Right atrium auricular region (tissue), 2 donors: ENCODE results near the gene TTC23. TPM values are rescaled to one million over a fixed set of nuclear protein-coding genes. Genes with fewer than 3 reads are reported as not detected.

Experiments used
- DNase-seq: peaks from one replicate; pipeline ENCODE4 v3.0.0-alpha.2; 2019; ENCODE audit warnings: low spot score
- H3K27ac ChIP-seq, 2 donors: fragments of 200-600 bp; sonication (generic); 1 replicate in 1 of 2; 2 replicates in 1 of 2; pipeline ENCODE4 v1.5.1; 2016 to 2019
- H3K27me3 ChIP-seq, 2 donors: fragments of 200-600 bp; sonication (generic); one replicate each; pipeline versions ENCODE4 v1.5.1 to v1.6.0; 2017 to 2019
- H3K36me3 ChIP-seq: fragments of 200-600 bp; sonication (generic); one replicate; pipeline ENCODE4 v1.5.1; 2016
- H3K4me1 ChIP-seq, 2 donors: fragments of 200-600 bp; sonication (generic); one replicate each; pipeline versions ENCODE4 v1.5.1 to v1.6.0; 2017 to 2019
- H3K4me3 ChIP-seq, 2 donors: fragments of 200-600 bp; sonication (generic); 1 replicate in 1 of 2; 2 replicates in 1 of 2; pipeline ENCODE4 v1.5.1; 2017 to 2019; ENCODE audit warnings: mild to moderate bottlenecking in 1 of 2, moderate library complexity in 1 of 2
- H3K9me3 ChIP-seq, 2 donors: fragments of 200-600 bp; sonication (generic); one replicate each; pipeline ENCODE4 v1.5.1; 2019
- CTCF ChIP-seq, 2 donors: fragments of 200-600 bp; sonication (generic); IDR thresholded peaks; one replicate each; pipeline ENCODE4 v1.5.1; 2019; ENCODE audit warnings: antibody characterized with exemption in 2 of 2
- total RNA-seq, 2 donors: library from RNA; depleted of rRNA; stranded (reverse); fragments of >200 nt; gene quantifications; one replicate each; pipeline ENCODE4 v1.1.0, GENCODE V29; 2016

TTC23 gene
- total RNA-seq, 2 donors from 2014 or later: 13.6 to 14.6 TPM

- TF ChIP-seq CTCF (IDR thresholded peaks at IDR 0.05): no peak
- H3K9me3 ChIP-seq: no peaks in the 10 kb centered on the region
- peak; percentile 48 for DNase-seq
- no peaks in the 10 kb centered on the region for H3K36me3 ChIP-seq
- no peak overlapping the region for H3K27ac ChIP-seq
- H3K27me3 ChIP-seq: no peaks in the 10 kb centered on the region
- peaks cover 0 to 9% of the 10 kb centered on the region in 2 donors for H3K4me1 ChIP-seq
- H3K4me3 ChIP-seq: no peak overlapping the region
Measured at GRCh38 chr15:99096894-99097426, 152.4 kb downstream of the TTC23 start.

GRCh38 chr15:99096173-99096893 lies 153.0 kb downstream of the TTC23 start:
- H3K27ac ChIP-seq: no peak overlapping the region

GRCh38 chr15:99095626-99096025 lies 153.8 kb downstream of the TTC23 start:
- Histone ChIP-seq H3K36me3 (no peaks in the 10 kb centered on the region), H3K27ac (no peak overlapping the region), H3K4me1 (peaks cover 0 to 6% of the 10 kb centered on the region in 2 donors)

More at GRCh38 chr15:99096173-99096893, 153.0 kb downstream of the TTC23 start:
- Histone ChIP-seq H3K9me3 (no peaks in the 10 kb centered on the region), H3K27me3 (no peaks in the 10 kb centered on the region), H3K36me3 (no peaks in the 10 kb centered on the region), H3K4me3 (no peak overlapping the region), H3K4me1 (peaks cover 0 to 9% of the 10 kb centered on the region in 2 donors)
- peak; percentile 54 for DNase-seq
- no peak for TF ChIP-seq CTCF (IDR thresholded peaks at IDR 0.05)

GRCh38 chr15:99092554-99093172 lies 156.7 kb downstream of the TTC23 start:
- Histone ChIP-seq H3K9me3 (no peaks in the 10 kb centered on the region), H3K4me1 (no peaks in the 10 kb centered on the region), H3K27ac (no peak overlapping the region), H3K4me3 (no peak overlapping the region), H3K36me3 (no peaks in the 10 kb centered on the region), H3K27me3 (no peaks in the 10 kb centered on the region)
- DNase-seq: peak; percentile 36
- no peak for TF ChIP-seq CTCF (IDR thresholded peaks at IDR 0.05)

More at GRCh38 chr15:99095626-99096025, 153.8 kb downstream of the TTC23 start:
- H3K4me3 ChIP-seq: no peak overlapping the region
- no peaks in the 10 kb centered on the region for H3K27me3 ChIP-seq
- H3K9me3 ChIP-seq: no peaks in the 10 kb centered on the region
- no peak for DNase-seq
- TF ChIP-seq CTCF (IDR thresholded peaks at IDR 0.05): no peak

- H3K27me3 ChIP-seq: no peaks in the 10 kb centered on the region
- H3K9me3 ChIP-seq: no peaks in the 10 kb centered on the region
- H3K36me3 ChIP-seq: no peaks in the 10 kb centered on the region
- no peak for TF ChIP-seq CTCF (IDR thresholded peaks at IDR 0.05)
- no peak overlapping the region for H3K27ac ChIP-seq
- no peaks in the 10 kb centered on the region for H3K4me1 ChIP-seq
- no peak overlapping the region for H3K4me3 ChIP-seq
- peak; percentile 47 for DNase-seq
Measured at GRCh38 chr15:99090938-99091337, 158.4 kb downstream of the TTC23 start.
